DMS153 treated with DMSO at 0.1 percent for 48 hours (cell line): ENCODE results near the gene ARAP2.
"Not testable (repeated sequence)": the region's sequence is repeated elsewhere in the genome, so short reads cannot be mapped to it uniquely, and the experiment has no call there.

Experiments used
- DNase-seq: peaks from one replicate; lab custom pipeline; 2025; ENCODE audit not compliant: unreplicated experiment; lab: John Stamatoyannopoulos, UW

The ARAP2 gene

DNA sequence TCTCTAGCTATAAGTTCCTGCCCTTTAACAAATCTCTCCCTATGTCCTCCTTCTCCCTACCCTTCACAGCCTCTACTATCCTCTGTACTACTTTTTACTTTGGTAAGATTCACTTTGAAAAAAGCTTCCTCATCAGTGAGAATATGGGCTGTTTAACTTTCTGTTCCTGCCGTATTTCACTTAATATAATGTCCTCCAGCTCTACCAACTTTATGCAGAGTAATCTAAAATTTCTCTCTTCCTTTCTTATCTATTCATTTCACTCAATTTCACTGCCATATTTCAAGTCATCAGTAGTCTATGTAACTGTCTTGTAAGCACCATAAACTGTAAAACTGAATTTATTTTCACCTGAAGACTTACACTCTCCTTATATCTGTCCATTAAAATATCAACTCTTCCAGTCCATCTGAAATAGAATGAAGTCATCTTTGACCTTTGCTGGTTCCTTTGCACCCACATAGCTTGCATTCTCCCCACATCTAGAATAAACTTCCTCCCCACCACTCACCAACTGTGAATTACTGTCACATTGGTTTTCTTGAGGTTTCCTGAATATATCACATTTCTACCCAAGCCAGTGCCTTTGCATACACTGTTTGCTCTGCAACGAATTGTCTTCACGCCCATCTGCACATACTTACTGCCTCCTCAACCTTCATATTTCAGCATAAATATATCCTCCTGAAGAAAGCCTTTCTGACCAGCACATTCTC lies 54.6 kb downstream of the ARAP2 start:
- DNase-seq, result no peak

DNA sequence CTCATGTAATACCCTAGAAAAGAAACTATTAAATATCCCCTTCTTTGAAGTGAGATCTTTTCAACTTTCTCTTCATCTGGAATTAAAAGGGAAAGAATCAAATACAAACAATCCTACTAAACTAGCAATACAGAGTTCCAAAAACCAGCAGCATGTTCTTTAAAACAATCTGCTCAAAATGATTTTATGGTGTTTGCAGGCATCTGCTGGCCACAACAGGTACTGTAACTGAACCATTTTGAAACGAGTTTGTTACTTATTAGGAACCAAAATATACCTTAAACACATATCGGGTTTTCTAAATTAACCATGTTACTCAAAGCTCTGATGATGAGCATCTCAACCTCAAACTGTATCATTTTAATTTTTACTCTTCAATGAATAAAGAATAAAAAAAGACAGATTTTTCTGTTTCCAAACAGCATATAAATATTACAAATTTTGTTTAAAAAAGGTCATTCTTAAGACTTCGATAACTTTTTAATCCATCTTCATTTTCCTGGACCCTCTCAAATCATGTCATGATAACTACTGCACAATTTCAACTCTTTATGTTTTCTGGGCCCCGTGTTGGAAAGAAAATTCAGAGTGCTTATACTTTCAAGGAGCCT lies 56.5 kb downstream of the ARAP2 start:
- DNase-seq, result no peak

DNA sequence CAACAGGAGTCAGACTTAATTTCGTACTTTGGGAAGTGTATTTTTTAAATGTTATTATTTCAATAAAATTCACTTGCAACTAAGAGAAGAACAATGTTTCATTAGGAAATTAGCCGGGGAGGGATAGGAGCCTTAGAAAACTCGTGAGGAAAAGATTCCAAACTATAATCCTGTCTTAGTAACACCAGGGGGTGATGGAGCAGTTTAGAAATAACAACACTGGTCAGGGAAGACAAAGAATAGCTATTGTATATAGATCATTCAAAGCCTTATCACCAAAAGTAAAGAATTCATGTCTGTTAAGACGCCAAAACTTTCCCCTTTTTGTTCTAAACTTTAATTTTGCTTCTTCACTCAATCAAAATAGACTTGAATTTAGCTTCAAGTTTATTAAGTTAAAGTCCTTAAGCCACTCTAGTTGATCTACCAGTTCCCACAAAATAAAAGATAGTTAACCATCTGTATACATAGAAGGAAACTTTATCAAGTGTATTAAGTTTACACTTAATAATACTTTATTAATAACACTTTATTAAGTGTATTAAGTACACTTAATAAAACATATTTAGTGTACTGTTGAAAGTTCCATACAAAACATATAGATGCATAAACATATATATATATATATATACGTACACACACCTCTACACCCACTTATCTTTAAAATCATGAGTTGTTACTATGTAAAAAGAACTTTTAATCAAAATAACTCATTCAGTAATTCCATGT lies 60.5 kb downstream of the ARAP2 start:
- DNase-seq, result no peak

DNA sequence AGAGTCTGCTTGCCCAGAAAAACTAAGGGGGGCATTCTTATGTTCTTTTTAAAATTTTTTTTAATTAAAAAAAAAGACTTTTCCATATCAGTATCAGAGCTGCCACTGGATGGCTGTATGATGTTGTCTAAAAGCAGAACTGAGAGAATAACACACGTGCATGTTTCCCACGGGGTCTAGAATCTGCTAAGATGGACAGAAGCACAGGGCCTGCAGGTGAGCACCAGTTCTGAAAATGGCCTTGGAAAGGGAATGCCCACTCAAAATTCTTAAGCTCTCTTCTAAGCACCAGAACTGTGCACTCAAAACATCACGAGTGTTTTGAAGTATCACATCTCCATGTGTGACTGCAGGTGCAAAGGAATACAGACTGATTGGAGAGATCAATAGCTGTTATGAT lies 61.1 kb downstream of the ARAP2 start:
- DNase-seq, result no peak

DNA sequence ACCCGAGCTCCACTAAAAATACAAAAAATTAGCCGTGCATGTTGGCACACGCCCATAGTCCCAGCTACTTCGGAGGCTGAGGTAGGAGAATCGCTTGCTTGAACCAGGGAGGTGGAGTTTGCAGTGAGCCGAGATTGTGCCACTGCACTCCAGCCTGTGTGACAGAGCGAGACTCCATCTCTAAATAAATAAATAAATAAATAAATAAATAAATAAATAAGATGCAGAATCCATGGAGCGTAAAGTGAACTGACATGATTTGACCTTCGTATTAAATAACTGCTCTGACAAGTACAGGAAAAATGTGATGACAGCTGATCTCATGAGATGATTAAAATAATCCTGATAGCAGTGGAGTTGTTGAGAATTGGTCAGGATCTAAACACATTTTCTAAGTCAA lies 62.0 kb downstream of the ARAP2 start:
- not testable (repeated sequence) for DNase-seq

DNA sequence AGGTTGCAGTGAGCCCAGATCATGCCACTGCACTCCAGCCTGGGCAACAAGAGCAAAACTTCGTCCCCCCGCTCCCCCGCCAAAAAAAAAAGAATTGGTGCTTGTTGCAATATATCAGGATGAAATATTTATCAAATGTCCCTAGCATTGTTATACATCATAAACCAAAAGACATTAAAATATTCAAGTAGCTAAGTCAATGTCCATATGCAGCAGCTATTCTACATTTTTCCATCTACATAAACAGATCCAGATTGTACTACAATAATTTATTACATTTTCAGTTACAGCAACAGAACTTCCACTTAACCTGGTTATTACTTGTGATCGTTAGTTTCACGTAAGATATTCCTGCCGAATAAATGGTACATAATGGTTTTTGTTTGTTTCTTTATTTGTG lies 64.1 kb downstream of the ARAP2 start:
- no peak for DNase-seq

DNA sequence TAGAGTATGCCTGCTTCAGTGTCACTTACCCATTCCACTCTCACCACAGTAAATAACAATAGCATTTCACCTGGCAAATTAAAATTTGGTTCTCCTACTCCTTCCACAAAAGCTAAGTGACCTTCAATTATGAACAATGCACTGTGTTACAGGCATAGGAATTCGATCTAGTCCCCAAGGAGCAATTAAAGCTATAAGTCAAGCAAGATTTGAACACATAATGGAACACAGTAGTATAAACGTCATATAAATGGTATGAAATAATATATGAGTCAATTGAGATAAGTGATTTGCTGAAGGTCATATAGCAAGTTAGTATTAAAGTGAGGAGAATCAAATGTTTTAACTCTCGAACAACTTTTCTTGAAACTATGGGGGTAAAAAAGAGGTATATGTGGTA lies 65.8 kb downstream of the ARAP2 start:
- DNase-seq, result no peak

DNA sequence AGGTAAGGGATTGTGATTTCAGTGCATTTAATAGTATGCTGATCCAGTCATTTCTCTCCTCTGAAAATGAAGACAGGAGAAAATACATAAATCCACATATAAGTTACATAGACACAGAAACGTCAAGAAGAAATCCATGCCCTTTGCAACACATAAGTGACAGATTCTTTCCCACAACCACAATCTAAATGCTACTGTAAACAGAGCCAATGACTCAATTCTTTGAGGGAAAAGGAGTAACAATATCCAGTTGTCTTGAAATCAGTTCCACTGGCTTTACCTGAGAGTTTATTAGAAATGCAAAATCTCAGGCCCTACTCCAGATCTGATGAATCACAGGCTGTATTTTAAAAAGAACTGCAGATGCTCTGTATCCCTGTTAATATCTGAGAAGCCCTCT lies 66.4 kb downstream of the ARAP2 start:
- no peak for DNase-seq

DNA sequence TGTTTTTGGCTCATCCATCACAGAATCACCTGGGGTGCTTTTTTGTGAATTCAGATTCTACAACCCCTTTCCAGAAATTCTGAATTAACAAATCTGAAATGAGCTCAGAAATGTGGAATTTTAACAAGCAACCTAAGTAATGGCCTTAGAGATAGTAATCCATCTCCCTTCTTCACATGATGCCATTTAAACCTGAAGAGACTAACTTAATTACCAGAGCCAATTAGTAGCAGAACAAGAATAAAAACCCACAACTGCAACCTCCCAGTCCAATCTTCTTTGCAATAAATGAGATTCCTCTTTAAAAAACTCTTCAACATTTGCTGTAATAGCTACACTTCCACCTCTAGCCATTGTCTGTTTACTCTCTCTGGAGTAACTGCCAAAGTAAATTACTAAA lies 69.7 kb downstream of the ARAP2 start:
- DNase-seq, result no peak

DNA sequence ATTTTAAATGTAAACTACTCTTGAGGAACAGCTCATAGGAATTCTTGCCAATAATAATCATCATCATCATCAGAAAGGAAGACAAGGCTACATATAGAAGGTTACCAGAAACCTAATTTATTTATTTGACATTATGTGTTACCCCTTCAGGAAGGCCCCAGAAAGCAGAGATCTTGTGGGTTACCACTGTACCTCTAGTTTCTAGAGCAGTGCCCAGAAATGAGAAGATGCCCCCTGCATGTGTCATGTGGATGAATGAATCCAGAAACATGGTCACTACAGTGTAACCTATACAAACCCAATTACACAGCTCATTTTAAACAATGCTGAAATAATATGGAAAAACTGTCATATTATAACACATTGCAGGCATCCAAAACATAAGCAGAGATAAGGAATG lies 70.4 kb downstream of the ARAP2 start:
- DNase-seq, result no peak

DNA sequence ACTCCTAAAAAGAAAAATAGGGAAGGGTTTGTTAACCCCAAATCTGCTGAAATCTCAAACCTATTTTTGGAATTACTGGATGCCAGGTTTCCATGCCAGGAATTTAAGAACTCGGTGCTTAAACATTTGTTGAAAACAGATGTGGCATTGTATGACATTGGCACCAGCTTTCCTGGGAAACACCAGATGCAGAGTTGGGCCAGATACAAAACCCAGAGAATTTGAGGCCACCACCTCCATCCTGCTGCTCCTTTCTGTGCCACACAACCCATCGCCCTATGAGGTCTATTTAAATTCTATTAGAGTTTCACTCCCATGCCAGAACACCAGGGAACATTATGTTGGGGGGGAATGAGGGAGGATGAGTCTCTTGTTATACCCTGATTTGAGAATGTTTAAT lies 71.7 kb downstream of the ARAP2 start:
- no peak for DNase-seq

DNA sequence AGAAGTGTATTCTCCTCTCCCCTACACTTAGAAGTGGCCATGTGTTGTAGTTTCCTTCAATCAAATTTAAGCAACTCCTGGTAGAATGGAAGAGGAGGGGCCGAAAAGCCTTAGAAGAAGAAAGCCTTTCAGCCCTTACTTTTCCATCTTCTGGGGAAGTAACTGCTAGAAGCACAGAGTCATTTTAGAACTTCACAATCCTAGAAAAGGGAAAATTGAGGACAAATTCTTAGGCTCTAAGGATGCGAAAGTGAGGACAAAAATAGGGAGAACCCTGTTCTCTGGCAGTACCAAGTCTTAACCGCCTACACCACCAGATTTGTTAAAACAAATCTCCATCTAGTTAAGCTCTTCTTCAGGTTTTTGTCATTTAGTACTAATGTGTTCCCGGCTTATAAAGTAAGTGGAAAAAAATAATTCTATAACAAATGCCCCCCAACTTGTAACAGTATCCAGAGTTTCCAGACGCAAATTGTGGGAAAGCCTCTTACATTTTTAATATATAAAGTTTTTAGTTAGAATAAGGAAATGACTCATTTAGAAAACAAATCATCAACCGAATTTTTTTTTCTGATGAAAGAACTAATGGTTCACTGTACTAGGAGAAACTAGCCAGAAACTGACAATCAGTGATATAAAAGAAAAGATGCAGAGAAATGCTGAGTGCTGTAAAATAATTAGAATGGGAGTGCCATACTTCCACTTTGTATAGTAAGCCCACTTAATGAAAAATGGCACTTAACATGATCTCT lies 76.0 kb downstream of the ARAP2 start:
- no peak for DNase-seq

DNA sequence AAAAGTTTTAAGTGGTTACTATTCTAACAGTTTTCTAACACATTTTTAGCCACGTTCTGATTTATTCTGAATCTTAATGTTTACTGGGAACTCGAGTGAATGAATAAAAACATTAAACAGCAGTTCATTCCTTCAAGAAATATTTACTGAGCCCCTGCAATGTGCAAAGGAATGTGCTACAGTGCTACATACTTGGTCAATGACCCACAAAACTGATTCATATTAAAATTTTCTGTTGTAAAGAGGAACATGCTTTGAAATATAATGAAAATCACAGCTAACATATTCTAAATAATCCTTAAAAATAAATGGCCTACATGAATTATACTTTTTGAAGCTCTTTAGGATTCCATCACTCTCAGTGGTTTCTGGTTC lies 78.7 kb downstream of the ARAP2 start:
- DNase-seq, result no peak

DNA sequence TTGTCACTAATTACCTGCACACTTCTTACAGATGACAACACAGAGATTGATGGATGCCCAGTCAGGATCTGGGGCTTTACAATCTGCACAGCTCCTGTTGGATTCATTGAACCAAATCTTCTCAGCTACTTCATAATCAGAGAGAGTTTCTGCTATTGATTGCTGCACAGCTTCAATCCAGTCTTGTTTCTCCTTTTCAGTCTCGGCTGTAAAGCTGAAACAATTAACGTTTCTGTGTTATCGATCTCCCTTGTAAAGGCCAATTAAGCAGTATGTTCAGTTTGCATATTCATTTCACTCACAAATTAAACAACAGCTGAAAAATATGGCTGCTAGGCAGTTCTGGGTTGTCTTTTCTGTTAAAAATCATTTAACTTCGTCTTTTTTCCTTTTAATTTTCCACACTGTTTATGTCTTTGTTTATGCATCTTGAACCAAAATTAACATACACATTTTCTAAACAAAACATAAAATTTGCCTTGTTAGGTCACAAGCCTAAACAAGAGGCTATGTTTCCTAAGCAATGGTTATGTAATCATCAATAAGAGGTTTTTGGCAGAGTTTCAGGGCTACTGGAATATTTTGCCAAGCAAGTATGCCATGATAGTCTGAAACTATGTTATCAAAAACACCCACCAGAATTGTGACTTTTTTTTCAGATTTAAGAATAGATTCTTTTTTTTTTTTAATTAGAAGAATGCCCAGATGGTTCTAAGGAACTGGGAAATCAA lies 79.2 kb downstream of the ARAP2 start:
- DNase-seq, result no peak

DNA sequence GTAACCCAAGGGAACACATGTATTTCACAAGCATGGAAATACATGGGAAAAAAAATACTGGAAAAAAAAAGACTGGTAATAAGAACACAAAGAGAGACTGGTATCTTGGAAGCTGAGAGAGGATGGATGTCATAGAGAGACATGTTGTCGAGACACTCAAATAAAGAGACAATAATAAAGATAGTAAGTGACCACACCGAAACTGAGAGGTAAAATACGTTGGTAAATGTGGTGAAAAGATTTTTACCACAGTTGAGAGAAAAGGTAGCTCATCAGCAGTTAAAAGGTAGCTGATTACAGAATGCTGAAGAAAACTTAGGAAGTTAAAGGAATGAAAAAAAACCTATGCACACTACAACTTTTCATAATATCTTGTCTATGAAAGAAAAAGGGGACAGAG lies 81.1 kb downstream of the ARAP2 start:
- no peak for DNase-seq

DNA sequence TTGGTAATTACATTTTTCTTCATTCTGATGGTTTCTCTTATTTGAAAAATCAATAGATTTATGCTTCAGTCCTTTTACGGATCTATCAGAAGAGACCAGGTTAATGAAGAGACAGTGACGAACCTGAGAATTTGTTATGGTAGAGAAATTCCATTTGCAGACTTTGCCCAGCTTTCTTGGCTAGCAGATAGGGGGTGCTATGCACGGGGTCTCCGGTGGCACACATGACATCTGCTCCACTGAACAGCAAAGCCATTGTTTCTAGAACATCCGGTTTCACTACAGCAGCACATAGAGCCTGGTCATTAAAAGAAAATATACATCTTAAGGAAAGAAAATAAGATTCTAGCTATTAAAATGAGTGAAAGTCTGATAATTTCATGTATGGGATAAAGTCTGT lies 85.1 kb downstream of the ARAP2 start:
- no peak for DNase-seq

DNA sequence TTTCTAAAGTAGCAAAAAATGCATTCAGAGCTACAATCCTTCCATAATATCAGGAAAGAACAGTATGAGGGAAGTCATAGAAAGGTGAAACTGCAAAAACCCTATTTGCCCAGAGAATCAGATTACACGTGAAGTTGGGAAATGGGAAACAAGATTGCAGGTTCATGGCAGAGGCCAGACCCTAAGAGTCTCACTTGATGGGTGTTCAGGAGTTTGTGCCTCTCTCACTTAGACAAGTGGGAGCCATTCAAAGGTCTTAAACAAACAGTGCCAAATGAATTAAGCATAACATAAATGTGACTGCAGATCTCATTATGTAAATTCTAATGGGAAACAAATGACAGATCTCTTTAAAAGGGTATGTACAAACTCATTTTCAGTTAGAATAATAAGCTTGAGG lies 91.6 kb downstream of the ARAP2 start:
- DNase-seq, result peak; percentile 9

DNA sequence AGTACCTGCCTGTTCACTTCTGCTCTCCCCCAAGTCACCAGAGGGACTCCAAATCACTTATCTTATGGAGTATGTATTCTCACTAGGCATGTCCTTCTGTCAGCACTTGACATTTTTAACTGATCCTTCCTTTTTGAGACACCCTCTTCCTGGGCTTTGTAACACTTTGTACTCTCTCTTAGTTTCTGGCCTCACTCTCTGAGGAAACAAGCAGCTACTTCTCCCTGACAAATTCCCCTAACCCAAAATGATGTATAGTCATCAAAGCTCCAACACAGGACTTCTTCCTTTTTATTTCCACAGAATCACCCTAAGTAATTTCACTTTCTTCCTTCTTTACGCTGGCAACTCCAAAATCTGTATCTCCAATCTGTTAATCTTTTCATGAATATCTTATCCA lies 101.8 kb downstream of the ARAP2 start:
- no peak for DNase-seq

DNA sequence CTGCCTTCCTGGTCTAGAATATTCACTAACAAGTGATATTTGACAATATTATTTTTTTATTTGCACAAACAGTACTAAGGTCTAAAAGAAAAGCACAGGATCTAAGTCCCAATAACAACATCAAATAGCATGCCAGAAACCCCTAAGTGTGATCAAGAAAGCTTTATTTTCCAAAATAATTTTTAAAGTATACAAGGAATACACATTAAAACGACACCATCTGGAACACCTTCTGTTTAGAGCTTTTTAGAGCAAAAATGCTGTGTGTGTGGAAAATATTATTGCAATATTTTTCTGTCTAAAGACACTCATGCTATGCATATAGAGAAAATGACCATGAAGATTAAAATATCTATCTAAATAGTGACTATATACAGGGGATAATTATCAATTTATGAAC lies 103.1 kb downstream of the ARAP2 start:
- DNase-seq, result no peak

DNA sequence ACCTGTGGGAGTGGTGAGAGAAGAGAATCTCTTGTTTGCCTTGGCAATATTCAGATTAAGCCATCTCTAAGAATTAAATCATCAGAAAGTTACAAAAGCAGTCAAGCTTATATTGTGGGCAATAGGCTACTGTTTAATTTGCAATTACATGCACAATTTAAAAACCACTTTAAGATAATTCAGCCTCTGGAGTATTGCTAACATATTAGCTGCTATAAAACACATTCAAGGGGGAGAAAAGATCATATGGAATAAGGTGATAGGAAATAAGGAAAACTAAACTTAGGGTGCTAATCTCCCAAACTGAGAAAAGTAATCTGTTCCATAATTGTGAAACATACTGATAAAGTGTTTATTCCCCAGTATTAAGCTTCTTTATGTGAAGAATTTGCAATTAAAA lies 103.9 kb downstream of the ARAP2 start:
- no peak for DNase-seq

DNA sequence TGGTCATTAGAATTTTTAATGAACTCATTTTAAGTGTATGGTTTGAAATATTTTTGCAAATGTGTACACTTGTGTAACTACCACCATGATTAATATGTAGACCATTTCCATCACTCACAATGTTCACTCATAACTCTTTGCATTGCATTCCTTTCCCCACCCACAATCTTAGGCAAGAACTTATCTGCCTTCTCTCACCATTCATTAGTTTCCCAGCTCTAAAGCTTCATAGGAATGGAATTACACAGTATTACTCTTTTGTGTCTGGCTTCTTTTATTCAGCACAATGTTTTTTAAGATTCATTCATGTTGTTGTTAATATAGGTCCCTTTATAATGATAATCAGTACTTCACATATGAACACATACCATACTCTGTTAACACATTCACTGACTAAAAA lies 106.1 kb downstream of the ARAP2 start:
- DNase-seq, result no peak
